ENCODE results near the gene ZNF177. TPM values are rescaled to one million over a fixed set of nuclear protein-coding genes. Genes with fewer than 3 reads are reported as not detected.

The ZNF177 gene
- total RNA-seq, 1 donor from 2014 or later, result 0.48 TPM

DNA sequence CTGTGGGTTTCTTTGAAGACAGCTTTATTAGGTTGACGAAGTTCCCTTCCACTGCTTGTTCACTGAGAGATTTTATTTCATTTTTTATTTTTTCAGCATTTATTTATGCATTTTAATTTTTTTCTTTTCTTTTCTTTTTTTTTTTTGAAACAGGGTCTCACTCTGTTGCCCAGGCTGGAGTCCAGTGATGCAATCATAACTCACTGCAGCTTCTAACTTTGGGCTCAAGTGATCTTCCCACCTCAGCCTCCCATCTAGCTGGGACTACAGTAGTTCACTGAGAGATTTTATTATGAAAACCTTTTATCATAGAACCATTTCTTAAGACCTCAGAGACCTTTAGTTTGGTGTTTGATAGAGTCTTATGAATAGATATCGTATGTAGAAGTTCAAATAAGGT, 10.3 kb upstream of the ZNF177 start:
- Mint-ChIP-seq H3K27ac (no peak overlapping the region), H3K4me3 (ENCODE audit: low read depth) (no peak overlapping the region), H3K9me3 (peaks cover 61% of the 10 kb centered on the region), H3K4me1 (ENCODE audit: low read depth) (no peaks in the 10 kb centered on the region), H3K27me3 (ENCODE audit: low read depth) (no peaks in the 10 kb centered on the region), H3K36me3 (ENCODE audit: low read depth) (peaks cover 8% of the 10 kb centered on the region)
- DNase-seq (ENCODE audit: low spot score), result no peak
- intact Hi-C loops (cut with micrococcal nuclease), result no loop called here

DNA sequence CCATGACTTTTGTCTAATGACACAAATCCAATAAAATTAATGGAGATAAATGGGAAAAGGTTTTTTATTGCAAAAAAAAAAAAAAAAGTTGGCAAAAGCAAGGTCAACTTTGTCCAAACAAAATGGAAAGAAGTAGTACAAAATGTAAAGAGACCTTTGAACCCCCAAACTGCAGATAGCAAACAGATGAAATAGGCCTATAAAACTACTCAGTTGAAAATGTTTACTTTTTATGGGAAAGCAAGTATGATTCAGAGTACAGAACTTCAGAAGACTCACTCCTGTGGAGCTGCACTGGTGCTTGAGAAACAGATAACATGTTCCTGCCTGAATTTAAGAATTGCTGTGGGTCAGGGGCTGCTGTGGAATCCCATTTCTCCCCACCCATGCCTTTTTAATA, 9.8 kb upstream of the ZNF177 start:
- H3K4me3 Mint-ChIP-seq (ENCODE audit: low read depth), result no peak overlapping the region

DNA sequence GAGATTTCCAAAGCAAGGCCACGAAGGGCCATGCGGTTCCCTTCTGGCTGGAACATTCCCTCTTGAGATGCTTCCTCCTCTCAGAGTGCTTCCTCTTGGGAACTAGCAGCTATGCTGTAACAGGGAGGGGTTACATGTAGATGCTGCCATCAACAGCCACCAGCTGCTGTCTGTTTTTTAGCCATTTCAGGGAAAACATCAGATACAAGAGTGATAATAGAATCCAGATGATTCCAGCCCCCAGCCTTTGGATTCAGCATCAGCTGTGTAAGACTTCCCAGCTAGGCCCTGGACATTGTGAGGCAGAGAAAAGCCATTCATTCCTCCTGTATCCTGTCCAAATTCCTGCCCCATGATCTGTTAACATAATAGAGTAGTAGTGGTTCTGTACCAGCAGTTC, 8.2 kb upstream of the ZNF177 start:
- no peaks in the 10 kb centered on the region for H3K27me3 Mint-ChIP-seq (ENCODE audit: low read depth)
- no peak for DNase-seq (ENCODE audit: low spot score)
- peaks cover 56% of the 10 kb centered on the region for H3K9me3 Mint-ChIP-seq
- H3K4me1 Mint-ChIP-seq (ENCODE audit: low read depth), result no peaks in the 10 kb centered on the region
- H3K4me3 Mint-ChIP-seq (ENCODE audit: low read depth), result no peak overlapping the region
- peaks cover 3% of the 10 kb centered on the region for H3K36me3 Mint-ChIP-seq (ENCODE audit: low read depth)
- intact Hi-C loops (cut with micrococcal nuclease), result no loop called here
- no peak overlapping the region for H3K27ac Mint-ChIP-seq

More for the DNA sequence above, 9.8 kb upstream of the ZNF177 start:
- intact Hi-C loops (cut with micrococcal nuclease), result no loop called here
- no peak for DNase-seq (ENCODE audit: low spot score)
- Mint-ChIP-seq H3K27me3 (ENCODE audit: low read depth) (no peaks in the 10 kb centered on the region), H3K27ac (no peak overlapping the region), H3K36me3 (ENCODE audit: low read depth) (peaks cover 8% of the 10 kb centered on the region), H3K9me3 (peaks cover 61% of the 10 kb centered on the region), H3K4me1 (ENCODE audit: low read depth) (no peaks in the 10 kb centered on the region)

DNA sequence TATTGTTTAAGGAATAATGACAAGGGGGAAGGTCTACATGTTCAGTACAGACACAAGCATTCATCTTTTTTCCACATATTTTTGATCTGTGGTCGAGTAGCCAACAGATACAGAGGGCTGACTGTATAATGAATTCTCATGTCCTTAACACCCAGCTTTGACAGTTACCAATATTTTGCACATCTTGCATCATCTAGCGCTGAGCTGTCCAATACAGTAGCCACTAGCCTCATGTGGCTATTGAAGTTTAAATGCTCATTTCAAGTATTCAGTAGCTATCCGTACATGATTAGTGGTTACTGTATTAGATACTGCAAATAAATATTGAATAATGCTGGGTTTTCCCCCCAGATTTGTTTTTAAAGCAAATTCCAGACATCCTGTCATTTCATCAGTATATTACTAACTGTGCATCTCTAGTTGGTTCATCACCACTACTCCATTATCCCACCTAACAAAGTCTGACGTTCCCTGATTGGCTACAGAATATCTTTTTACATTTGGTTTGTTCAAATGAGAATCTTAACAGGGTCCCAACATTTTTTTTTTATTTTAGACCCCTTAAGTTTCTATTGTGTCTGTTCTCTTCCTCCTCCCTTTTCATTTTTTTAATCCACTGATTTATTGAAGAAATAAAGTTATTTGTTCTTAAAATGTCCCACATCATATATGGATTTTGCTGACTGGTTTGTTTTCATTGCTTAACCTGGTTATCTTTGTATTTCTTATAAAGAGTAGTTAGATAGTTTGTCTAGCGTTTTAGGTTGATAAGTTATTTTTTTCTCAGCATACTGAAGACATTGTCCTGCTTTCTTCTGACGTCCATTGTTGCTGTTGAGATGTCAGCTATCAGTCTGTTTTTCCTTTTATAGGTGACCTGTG, 8.2 kb downstream of the ZNF177 start:
- no peaks in the 10 kb centered on the region for H3K27me3 Mint-ChIP-seq (ENCODE audit: low read depth)
- H3K9me3 Mint-ChIP-seq, result peaks cover 67% of the 10 kb centered on the region
- intact Hi-C loops (cut with micrococcal nuclease), result no loop called here
- no peak overlapping the region for H3K4me3 Mint-ChIP-seq (ENCODE audit: low read depth)
- no peaks in the 10 kb centered on the region for H3K36me3 Mint-ChIP-seq (ENCODE audit: low read depth)
- no peak for DNase-seq (ENCODE audit: low spot score)
- no peak overlapping the region for H3K27ac Mint-ChIP-seq
- H3K4me1 Mint-ChIP-seq (ENCODE audit: low read depth), result no peaks in the 10 kb centered on the region

DNA sequence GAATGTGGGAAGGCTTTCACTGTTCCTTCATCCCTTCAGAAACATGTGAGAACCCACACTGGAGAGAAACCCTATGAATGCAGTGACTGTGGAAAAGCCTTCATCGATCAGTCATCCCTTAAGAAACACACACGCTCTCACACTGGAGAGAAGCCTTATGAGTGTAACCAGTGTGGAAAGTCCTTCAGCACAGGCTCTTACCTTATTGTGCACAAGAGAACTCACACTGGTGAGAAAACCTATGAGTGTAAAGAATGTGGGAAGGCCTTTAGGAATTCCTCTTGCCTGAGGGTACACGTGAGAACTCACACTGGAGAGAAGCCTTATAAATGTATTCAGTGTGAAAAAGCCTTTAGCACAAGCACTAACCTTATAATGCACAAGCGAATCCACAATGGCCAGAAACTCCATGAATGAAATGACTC, 18.6 kb downstream of the ZNF177 start:
- Mint-ChIP-seq H3K4me1 (ENCODE audit: low read depth) (no peaks in the 10 kb centered on the region), H3K9me3 (peaks cover 69% of the 10 kb centered on the region), H3K36me3 (ENCODE audit: low read depth) (peaks cover 14% of the 10 kb centered on the region), H3K4me3 (ENCODE audit: low read depth) (no peak overlapping the region), H3K27me3 (ENCODE audit: low read depth) (no peaks in the 10 kb centered on the region), H3K27ac (no peak overlapping the region)
- intact Hi-C loops (cut with micrococcal nuclease), result no loop called here
- no peak for DNase-seq (ENCODE audit: low spot score)

DNA sequence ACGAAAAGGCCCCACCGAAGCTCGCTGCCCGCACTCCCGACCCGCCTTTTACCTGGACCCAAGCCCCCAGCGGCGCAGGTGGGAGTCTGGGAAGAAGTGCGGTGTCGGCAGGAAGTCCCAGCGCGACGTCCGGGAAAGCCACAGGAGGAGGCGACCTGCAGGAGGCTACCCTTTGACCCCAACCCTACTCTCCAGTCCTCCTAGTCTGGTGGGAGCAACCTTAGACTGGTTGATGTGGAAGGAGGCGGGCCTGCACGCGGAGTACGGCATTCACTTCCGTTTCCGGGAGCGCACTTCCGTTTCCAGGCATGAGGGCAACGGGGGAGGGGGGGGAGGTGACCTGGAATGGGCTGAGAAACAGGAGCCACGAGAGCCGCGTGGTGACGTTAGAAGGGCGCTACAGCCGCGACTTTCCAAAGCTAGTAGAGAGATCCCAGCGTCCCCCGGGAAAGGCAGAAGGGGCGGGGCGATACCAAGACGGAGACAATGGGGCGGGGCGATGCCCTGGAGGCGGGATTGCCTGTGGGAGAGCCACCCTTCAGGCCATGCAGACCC, 44.1 kb downstream of the ZNF177 start:
- intact Hi-C loops (cut with micrococcal nuclease), result no loop called here
- Mint-ChIP-seq H3K9me3 (peaks cover 64% of the 10 kb centered on the region), H3K4me3 (ENCODE audit: low read depth) (peak overlapping the region; percentile 70), H3K36me3 (ENCODE audit: low read depth) (peaks cover 35% of the 10 kb centered on the region), H3K27me3 (ENCODE audit: low read depth) (no peaks in the 10 kb centered on the region), H3K4me1 (ENCODE audit: low read depth) (peaks cover 4% of the 10 kb centered on the region), H3K27ac (no peak overlapping the region)
- peak; percentile 12 for DNase-seq (ENCODE audit: low spot score)

DNA sequence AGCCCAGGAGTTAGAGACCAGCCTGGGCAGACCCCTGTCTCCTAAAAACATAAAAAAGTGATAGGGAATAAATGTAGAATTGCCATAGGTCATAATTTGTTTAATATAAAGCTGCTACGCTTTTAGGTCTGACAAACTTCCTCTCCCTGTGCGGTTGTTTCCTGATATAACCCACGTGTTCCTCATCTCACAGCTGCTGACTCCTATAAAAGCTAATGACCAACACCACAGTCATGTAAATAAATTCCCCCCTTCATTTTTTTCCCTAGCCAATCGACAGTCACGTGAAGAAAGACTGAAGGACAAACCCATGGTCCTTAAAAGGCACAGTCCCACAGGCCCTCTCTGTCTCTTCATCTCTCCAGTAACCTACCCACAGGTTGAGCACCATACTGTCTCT, 45.0 kb downstream of the ZNF177 start:
- DNase-seq (ENCODE audit: low spot score), result no peak
- H3K27me3 Mint-ChIP-seq (ENCODE audit: low read depth), result no peaks in the 10 kb centered on the region
- H3K36me3 Mint-ChIP-seq (ENCODE audit: low read depth), result peaks cover 42% of the 10 kb centered on the region
- peaks cover 4% of the 10 kb centered on the region for H3K4me1 Mint-ChIP-seq (ENCODE audit: low read depth)
- intact Hi-C loops (cut with micrococcal nuclease), result no loop called here
- no peak overlapping the region for H3K27ac Mint-ChIP-seq
- H3K9me3 Mint-ChIP-seq, result peaks cover 73% of the 10 kb centered on the region
- H3K4me3 Mint-ChIP-seq (ENCODE audit: low read depth), result peak overlapping the region; percentile 35

DNA sequence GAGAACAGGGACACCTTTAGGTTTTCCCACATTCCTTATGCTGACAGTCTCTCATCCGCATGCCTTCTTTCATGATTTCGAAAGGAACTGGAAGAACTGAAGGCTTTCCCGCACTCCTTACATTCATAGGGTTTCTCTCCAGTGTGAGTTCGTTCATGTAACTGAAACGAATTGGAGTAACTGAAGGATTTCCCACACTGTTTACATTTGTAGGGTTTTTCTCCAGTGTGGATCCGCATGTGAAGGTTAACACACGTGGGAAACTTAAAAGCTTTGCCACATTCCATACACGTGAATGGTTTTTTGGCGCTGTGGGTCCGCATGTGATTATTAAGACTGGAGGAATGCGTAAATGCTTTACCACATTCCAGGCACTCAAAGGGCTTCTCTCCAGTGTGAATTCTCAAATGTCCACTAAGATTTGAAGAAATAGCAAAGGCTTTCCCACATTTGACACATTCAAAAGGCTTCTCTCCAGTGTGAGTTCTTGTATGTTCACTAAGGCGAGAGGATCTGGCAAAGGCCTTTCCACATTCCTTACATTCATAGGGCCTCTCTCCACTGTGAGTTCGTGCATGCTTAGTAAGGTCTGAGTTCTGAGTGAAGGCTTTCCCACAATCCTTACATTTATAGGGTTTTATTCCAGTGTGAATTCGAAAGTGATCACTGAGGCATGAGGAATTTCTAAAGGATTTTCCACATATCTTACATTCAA, 50.6 kb downstream of the ZNF177 start:
- no peak overlapping the region for H3K27ac Mint-ChIP-seq
- H3K36me3 Mint-ChIP-seq (ENCODE audit: low read depth), result peaks cover 82% of the 10 kb centered on the region
- intact Hi-C loops (cut with micrococcal nuclease), result no loop called here
- H3K9me3 Mint-ChIP-seq, result peaks cover 78% of the 10 kb centered on the region
- DNase-seq (ENCODE audit: low spot score), result no peak
- H3K4me1 Mint-ChIP-seq (ENCODE audit: low read depth), result no peaks in the 10 kb centered on the region
- no peak overlapping the region for H3K4me3 Mint-ChIP-seq (ENCODE audit: low read depth)
- H3K27me3 Mint-ChIP-seq (ENCODE audit: low read depth), result no peaks in the 10 kb centered on the region

DNA sequence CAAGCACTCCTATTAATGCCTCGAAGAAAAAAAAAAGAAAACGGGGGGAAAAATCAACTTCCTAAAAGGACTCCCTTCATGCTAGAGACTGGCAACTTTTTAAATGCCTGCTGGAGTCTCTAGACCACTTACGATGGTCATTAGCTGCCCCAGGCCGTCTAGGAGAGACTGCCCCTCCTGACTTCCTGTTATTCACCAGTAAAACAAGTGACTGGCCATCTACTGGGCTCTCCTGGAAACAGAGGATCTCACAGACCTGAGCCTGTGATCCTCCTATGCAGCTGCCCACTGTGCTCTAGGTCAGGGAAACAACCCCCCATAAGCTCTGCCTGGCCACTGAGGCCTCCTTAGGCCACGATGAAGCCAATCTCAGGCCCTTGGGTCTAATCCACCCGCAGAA, 65.1 kb downstream of the ZNF177 start:
- Mint-ChIP-seq H3K27ac (no peak overlapping the region), H3K36me3 (ENCODE audit: low read depth) (peaks cover 96% of the 10 kb centered on the region), H3K4me1 (ENCODE audit: low read depth) (peaks cover 2% of the 10 kb centered on the region), H3K9me3 (peaks cover 57% of the 10 kb centered on the region), H3K27me3 (ENCODE audit: low read depth) (no peaks in the 10 kb centered on the region), H3K4me3 (ENCODE audit: low read depth) (no peak overlapping the region)
- DNase-seq (ENCODE audit: low spot score), result no peak
- intact Hi-C loops (cut with micrococcal nuclease), result no loop called here

DNA sequence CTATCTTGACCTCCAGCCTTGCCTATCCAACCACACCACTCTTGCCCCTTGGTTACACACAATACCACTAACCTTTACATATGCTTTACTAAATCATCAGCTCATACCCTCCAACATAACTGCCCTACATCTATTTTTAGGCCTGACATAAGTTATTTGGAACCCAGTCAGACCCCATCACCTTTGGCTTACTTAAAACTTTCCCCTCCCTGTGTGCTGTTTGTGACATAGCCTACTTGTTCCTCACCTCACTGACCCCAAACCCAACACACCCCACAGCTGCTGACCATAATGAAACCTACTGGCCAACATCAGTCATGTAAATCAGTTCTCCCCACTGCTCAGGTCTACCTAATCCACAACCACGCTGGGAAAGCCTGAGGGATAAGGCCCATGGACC, 67.6 kb downstream of the ZNF177 start:
- no peak for DNase-seq (ENCODE audit: low spot score)
- Mint-ChIP-seq H3K4me3 (ENCODE audit: low read depth) (no peak overlapping the region), H3K36me3 (ENCODE audit: low read depth) (peaks cover 87% of the 10 kb centered on the region), H3K4me1 (ENCODE audit: low read depth) (peaks cover 11% of the 10 kb centered on the region), H3K27ac (no peak overlapping the region), H3K27me3 (ENCODE audit: low read depth) (no peaks in the 10 kb centered on the region), H3K9me3 (peaks cover 36% of the 10 kb centered on the region)
- intact Hi-C loops (cut with micrococcal nuclease), result no loop called here

DNA sequence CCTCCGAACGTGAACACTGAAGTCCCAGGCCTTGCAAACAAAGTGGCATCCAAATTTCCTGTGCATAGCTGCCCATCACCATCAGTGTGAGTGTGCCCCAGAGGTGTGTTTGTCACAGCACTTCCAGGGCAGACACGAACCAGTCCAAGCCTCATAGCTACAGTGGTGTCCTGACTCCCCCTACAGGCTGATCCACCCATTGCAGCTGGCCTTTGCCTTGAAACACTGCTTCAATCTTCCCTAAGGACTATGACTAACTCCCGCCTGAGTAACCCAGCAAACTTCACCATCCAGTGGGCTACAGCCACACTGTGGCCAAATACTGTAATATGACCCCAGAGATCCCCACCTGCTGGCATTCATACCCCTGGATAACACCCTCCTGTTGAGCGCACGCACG, 68.7 kb downstream of the ZNF177 start:
- no peaks in the 10 kb centered on the region for H3K27me3 Mint-ChIP-seq (ENCODE audit: low read depth)
- H3K27ac Mint-ChIP-seq, result no peak overlapping the region
- H3K36me3 Mint-ChIP-seq (ENCODE audit: low read depth), result peaks cover 76% of the 10 kb centered on the region
- peaks cover 30% of the 10 kb centered on the region for H3K9me3 Mint-ChIP-seq
- intact Hi-C loops (cut with micrococcal nuclease), result no loop called here
- peak; percentile 14 for DNase-seq (ENCODE audit: low spot score)
- no peak overlapping the region for H3K4me3 Mint-ChIP-seq (ENCODE audit: low read depth)
- peaks cover 18% of the 10 kb centered on the region for H3K4me1 Mint-ChIP-seq (ENCODE audit: low read depth)

Data from activated T-helper 2 cell treated with anti-CD3 and anti-CD28 coated beads, Interferon-gamma antibody, Interleukin-2, Interleukin-4, amounts not matched to agents 10 μg/mL and 5 μg/mL and 100 μg/mL, durations not matched to agents 14 hours and 24 hours and 36 hours (primary cell).